Measurements from ENCODE around the gene ROCK1.

- TF ChIP-seq CTCF (IDR thresholded peaks at IDR 0.05) (no peak), POLR2A (IDR thresholded peaks at IDR 0.05) (no peak)
These were observed 48.6 kb downstream of the ROCK1 start for GRCh38 chr18:21063011-21063410.
